GM12864 (cell line): ENCODE measurements around the gene JMJD7.

Experiments used
- DNase-seq: peaks from one replicate; pipeline ENCODE4 v3.0.0-alpha.2; 2011; ENCODE audit warnings: low read depth
- H3K4me3 ChIP-seq: 2 replicates; pipeline ENCODE4 v1.5.1; 2011; ENCODE audit warnings: mild to moderate bottlenecking, low read depth, low read length, control low read depth
- CTCF ChIP-seq: IDR thresholded peaks from 2 replicates; pipeline ENCODE4 v1.5.1; 2011; ENCODE audit warnings: low read depth, mild to moderate bottlenecking, moderate library complexity, low read length, control low read depth, inconsistent platforms; ENCODE audit errors: missing control alignments

Gene JMJD7

GRCh38 chr15:41809121-41809520 is 18.8 kb upstream of the JMJD7 start:
- no peak for TF ChIP-seq CTCF
- no peak overlapping the region for H3K4me3 ChIP-seq
- DNase-seq, result no peak

- DNase-seq, result no peak
- no peak overlapping the region for H3K4me3 ChIP-seq
- TF ChIP-seq CTCF, result no peak
Measured at GRCh38 chr15:41809526-41810220, 18.2 kb upstream of the JMJD7 start.

GRCh38 chr15:41810651-41811431 is 17.1 kb upstream of the JMJD7 start:
- no peak overlapping the region for H3K4me3 ChIP-seq
- peak; percentile 5 for TF ChIP-seq CTCF
- DNase-seq, result no peak

- DNase-seq, result no peak
- no peak overlapping the region for H3K4me3 ChIP-seq
- peak; percentile 89 for TF ChIP-seq CTCF
Measured at GRCh38 chr15:41811432-41812195, 16.3 kb upstream of the JMJD7 start.

- TF ChIP-seq CTCF, result no peak
- no peak overlapping the region for H3K4me3 ChIP-seq
- DNase-seq, result no peak
Measured at GRCh38 chr15:41812820-41813375, 15.0 kb upstream of the JMJD7 start.

- TF ChIP-seq CTCF, result no peak
- DNase-seq, result no peak
- no peak overlapping the region for H3K4me3 ChIP-seq
Measured at GRCh38 chr15:41813426-41813825, 14.5 kb upstream of the JMJD7 start.
